ENCODE results near the gene SLC16A12.
"Not testable (repeated sequence)": the region's sequence is repeated elsewhere in the genome, so short reads cannot be mapped to it uniquely, and the experiment has no call there.

SLC16A12 gene

DNA sequence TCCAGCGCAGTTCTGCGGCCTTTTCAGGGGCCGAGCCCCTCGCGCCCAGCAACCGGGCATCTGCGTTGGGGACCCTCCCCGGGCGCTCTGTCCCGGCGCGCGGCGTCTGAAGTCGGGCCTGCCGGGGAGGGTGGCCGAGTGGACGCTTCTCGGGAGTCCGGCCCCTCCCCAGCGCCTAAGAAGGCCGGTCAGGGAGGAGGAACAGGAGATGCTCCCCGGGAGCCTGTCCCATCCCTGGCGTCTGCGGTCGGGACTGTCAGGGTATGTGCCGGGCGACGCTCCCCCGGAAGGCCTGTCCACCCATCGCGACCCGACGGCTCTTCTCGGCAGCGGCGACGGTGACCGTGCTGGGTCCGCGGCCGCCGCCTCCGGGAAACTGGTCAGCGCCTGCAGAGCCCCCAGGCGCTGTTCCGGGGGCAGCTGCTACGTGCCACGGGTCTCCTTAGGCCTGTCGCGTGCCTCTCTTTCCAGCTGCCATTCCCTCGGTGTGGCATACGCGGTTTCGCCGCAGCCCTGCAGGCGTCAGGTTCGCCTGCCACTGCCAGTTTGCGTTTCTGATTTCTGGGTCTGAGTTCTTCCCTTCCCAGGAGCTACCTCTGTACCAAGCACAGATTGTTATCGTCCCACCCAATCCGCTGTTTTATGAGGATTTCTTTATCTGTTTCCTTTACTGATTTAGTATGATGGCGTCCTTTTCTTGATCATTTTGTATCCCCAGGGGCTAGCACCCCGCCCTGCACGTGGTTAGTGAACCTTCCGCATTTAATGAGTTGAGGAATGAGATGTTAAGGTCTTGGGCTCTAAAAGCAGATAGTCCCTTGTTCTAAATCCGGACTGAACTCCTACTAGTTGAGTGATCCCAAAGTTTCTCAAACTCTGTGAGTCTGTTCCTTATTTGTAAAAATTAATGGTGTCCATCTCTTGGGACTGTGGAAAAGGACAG is 120.2 kb downstream of the SLC16A12 start:
- no peak for DNase-seq

GRCh38 chr10:89414146-89414878 is 121.1 kb downstream of the SLC16A12 start, which contains the start of gene IFIT5:
TSS of gene IFIT5 (plus strand) at chr10:89414568. CDS start at chr10:89414799, 231 bp downstream.
- peak; percentile 46 for DNase-seq

DNA sequence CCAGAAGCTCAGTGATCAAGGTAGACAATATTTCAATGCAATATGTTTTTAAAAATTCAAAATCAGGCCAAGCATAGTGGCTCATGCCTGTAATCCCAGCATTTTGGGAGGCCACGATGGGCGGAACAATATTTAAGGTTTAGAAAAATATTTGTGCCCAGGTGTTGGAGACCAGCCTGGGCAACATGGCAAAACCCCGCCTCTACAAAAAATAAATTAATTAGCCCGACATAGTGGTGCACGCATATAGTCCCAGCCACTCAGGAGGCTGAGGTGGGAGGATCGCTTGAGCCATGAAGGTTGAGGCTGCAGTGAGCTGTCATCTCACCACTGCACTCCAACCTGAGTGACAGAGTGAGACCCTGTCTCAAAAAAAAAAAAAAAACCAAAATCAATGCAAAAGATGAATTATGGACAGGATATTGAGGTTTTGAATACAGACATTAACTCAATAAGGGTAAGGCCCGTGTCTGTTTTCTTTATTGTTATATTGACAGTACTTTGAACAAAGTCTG is 121.9 kb downstream of the SLC16A12 start:
- DNase-seq: no peak

DNA sequence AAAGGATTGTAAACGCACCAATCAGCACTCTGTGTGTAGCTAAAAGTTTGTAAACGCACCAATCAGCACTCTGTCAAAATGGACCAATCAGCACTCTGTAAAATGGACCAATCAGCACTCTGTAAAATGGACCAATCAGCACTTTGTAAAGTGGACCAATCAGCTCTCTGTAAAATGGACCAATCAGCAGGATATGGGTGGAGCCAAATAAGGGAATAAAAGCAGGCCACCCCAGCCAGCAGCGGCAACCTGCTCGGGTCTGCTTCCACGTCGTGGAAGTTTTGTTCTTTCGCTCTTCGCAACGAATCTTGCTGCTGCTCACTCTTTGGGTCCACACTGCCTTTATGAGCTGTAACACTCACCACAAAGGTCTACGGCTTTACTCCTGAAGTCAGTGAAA is 123.1 kb downstream of the SLC16A12 start:
- not testable (repeated sequence) for DNase-seq

DNA sequence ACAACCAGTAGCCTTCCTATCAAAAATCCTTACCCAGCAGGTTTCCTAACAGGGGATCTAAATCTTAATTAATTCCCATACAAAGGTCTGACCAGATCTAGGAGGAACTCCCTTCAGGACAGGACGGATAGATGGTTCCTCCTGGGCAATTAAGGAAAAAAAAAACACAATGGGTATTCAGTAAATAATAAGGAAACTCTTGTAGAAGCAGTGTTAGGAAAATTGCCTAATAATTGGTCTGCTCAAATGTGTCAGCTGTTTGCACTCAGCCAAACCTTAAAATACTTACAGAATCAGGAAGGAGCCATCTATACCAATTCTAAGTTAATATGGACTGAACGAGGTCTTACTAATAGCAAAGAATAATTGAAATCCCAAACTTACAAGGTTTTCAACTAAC is 124.3 kb downstream of the SLC16A12 start:
- not testable (repeated sequence) for DNase-seq

DNA sequence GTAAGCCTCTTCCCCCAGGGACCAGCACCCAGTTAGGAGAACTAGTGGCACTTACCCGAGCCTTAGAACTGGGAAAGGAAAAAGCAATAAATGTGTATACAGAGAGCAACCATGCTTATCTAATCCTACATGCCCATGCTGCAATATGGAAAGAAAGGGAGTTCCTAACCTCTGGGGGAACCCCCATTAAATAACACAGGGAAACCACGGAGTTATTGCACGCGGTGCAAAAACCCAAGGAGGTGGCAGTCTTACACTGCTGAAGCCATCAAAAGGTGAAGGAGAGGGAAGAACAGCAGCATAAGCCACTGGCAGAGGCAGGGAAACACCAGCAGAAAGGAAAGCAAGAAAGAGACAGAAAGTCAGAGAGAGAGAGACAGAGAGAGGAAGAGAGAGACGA is 124.8 kb downstream of the SLC16A12 start:
- not testable (repeated sequence) for DNase-seq

- not testable (repeated sequence) for DNase-seq
Observed at GRCh38 chr10:89409282-89409681, 126.1 kb downstream of the SLC16A12 start.

- DNase-seq: not testable (repeated sequence)
Observed at GRCh38 chr10:89407792-89408191, 127.6 kb downstream of the SLC16A12 start.

DNA sequence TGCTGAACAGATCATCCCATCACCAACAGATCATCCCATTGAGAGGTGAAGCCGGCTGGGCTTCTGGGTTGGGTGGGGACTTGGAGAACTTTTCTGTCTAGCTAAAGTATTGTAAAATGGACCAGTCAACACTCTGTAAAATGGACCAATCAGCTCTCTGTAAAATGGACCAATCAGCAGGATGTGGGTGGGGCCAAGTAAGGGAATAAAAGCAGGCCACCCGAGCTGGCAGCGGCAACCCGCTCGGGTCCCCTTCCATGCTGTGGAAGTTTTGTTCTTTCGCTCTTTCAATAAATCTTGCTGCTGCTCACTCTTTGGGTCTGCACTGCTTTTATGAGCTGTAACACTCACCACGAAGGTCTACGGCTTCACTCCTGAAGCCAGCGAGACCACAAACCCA is 129.2 kb downstream of the SLC16A12 start:
- not testable (repeated sequence) for DNase-seq

DNA sequence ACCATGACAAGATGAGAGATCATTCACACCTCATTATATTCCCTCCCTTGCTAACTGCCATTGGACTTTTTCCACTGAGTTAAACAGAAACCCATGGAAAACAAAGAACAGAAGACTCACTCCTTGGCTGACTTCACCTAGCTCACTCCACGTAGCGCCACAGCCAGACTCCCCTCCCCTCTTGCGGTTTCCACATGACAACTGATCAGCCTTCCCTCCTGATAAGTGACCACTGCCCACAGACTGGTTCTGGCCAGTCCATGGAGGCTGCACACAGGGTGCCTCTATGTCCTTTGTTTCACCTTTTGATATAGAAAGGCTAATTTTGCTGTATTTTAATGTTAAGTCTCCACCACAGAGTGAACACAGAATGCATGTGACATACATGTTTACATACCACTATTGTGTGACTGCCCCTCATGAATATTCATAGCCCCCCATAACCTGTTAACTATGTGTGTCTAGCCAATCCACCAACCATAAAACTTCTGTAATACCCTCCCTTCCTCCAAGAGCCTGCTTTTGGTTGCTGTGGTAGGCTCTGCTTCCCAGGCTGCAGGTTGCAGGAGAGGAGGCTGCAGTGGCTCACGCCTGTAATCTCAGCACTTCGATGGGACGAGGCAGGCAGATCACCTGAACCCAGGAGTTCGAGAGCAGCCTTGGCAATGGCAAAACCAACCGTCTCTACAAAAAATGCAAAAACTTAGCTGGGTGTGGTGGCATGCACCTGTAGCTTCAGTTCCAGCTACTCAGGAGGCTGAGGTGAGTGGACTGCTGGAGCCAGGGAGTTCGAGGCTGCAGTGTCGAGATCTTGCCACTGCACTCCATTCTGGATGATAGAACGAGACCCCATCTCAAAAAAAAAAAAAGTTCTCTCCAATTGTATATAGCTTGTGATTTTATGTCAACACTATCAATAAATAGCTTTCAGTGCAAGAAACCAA is 131.0 kb downstream of the SLC16A12 start:
- DNase-seq: no peak

DNA sequence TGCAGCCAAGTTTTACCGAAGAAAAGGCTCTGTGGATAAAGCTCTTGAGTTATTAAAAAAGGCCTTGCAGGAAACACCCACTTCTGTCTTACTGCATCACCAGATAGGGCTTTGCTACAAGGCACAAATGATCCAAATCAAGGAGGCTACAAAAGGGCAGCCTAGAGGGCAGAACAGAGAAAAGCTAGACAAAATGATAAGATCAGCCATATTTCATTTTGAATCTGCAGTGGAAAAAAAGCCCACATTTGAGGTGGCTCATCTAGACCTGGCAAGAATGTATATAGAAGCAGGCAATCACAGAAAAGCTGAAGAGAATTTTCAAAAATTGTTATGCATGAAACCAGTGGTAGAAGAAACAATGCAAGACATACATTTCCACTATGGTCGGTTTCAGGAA is 132.4 kb downstream of the SLC16A12 start:
- no peak for DNase-seq

DNA sequence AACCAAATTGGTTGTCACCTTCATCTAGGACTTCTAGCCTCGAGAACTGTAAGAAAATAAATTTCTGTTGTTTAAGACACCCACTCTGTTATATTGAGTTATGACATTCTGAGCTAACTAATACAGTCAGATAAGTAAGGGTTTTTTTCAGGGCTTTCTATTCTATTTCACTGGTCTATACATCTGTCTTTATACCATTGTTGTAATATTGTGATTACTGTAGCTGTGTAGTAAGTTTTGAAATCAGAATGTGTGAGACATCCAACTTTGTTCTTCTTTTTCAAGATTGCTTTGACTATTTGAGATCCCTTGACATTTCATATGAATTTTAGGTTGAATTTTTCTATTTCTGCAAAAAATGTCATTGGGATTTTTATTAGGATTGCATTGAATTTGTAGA is 135.4 kb downstream of the SLC16A12 start:
- peak; percentile 1 for DNase-seq

DNA sequence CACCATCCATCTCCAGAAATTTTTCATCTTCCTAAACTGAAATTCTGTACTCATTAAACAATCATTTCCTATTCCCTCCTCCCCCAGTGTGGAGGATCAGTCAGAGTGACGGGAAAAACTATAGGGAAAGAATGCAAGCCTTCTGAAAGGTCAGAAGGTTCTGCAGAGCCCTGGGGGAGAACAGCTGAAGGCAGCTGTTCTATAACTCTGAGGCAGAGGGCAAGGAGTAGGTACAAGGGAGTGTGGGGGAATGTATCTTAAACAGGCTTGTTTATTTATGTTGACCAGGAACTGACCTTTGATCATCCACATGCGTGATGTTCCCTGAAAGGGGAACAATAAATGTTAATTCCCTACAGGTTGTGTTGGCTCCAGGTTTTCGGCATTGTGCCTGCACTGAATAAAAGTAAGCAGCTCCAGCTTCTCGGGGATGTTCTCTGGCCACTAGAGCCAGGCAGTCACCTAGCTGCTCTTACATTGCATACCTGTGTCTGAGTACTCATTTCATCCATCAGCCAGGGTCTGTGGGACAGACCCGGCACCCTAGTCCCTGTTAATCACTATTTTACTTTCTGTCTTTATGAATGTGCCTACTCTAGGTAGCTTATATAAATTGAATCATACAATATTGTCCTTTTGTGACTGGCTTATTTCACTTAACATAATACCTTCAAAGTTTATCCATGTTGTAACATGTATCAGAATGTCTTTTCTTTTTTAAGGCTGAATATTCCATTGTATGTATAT is 137.2 kb downstream of the SLC16A12 start:
- no peak for DNase-seq

- no peak for DNase-seq
Observed at GRCh38 chr10:89395141-89395540, 140.3 kb downstream of the SLC16A12 start.

GRCh38 chr10:89393898-89394297 is 141.5 kb downstream of the SLC16A12 start:
- DNase-seq: no peak

DNA sequence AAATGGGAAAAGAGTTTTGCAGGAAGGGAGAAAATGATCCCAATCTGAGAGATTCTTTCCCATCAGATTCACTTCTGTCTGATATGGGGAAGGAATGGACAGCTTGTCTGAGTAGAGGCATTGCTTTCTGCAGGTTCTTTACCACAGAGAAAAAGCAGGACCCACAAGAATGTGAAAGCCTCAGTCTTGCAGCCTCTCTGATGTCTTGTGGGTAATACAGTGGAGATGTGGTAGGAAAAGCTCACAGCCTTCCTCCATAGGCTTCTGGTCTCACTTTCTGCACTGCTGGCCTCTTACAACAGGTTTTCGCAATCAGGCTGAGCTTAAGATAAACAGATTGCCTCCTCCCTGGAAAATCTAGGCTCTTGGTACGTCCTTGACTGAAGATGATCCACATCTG is 142.4 kb downstream of the SLC16A12 start:
- DNase-seq: peak; percentile 90

GRCh38 chr10:89391907-89392756 is 143.3 kb downstream of the SLC16A12 start, which contains the start of gene IFIT1:
TSS of gene IFIT1 (plus strand) at chr10:89392623. CDS start at chr10:89392713, 90 bp downstream.
- peak; percentile 63 for DNase-seq

GRCh38 chr10:89391226-89391576 is 144.2 kb downstream of the SLC16A12 start:
- not testable (repeated sequence) for DNase-seq

DNA sequence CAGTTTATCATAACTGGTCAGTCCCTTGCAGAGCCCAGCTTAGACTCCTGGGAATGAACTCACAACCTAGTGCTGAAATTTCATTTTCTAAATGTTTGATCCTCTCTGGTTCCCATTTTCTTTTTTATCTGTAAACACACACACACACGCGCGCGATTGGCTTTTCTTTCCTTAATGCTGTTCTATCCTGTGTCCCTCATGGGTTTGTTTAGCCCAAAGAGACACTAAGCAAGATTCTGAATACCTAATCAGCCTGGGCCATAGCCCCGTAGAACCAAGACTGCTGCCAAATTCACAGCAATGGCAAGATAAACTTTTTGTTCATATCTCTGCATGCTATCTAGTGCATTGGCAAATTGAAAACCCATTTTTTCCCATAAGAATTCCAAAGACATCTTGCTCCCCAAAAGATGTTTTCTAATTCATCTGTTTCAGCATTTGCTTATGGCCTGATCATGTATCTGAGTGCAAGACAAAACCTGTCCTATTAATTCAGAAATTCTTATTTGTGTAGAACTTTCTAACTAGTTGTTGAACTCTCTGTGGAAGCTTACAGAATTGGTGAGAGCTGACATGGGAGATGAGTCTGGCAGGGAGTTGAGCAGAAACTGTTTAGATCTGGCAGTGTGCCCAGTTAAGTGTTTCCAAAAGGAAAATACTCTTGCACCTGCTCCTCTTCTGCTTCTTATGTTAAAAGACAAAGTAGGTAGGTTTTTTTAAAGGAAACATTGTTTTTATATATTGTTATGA is 144.7 kb downstream of the SLC16A12 start:
- no peak for DNase-seq

GRCh38 chr10:89389254-89389653 is 146.1 kb downstream of the SLC16A12 start:
- no peak for DNase-seq
